ENCODE results near the gene NOS3.

GRCh38 chr7:151035026-151035717, 44.4 kb downstream of the NOS3 start:
- TF ChIP-seq CTCF (conservative IDR thresholded peaks at IDR 0.05; ENCODE audit: low read depth in 2 of 2) (no peak), POLR2AphosphoS5 (IDR thresholded peaks at IDR 0.05; ENCODE audit: low read depth) (no peak), ZNF331 (CRISPR knock-in tag; IDR thresholded peaks at IDR 0.05; ENCODE audit: low read depth) (no peak), EZH2phosphoT487 (IDR thresholded peaks at IDR 0.05; ENCODE audit: unreplicated experiment) (no peak), EZH2 (IDR thresholded peaks at IDR 0.05; ENCODE audit: low read depth, unreplicated experiment) (no peak)

Data from GM23338 (cell line).